Smooth muscle cell (in vitro differentiated cells): ENCODE measurements around the gene ANKZF1. TPM values are rescaled to one million over a fixed set of nuclear protein-coding genes. Genes with fewer than 3 reads are reported as not detected.

Source experiments
- DNase-seq: peaks from one replicate; lab custom pipeline; 2025; ENCODE audit not compliant: unreplicated experiment; lab: John Stamatoyannopoulos, UW
- H2AFZ ChIP-seq: fragments of 200-600 bp; sonication (generic); 2 replicates; pipeline ENCODE4 v1.6.0; 2016; ENCODE audit warnings: antibody characterized with exemption, low read depth, mild to moderate bottlenecking
- H3F3A ChIP-seq: fragments of 200-600 bp; sonication (generic); 2 replicates; pipeline ENCODE4 v1.6.0; 2017; ENCODE audit warnings: antibody characterized with exemption, low read depth
- H3K27ac ChIP-seq: fragments of 200-600 bp; sonication (generic); 2 replicates; pipeline ENCODE4 v1.5.1; 2016; ENCODE audit warnings: low read depth, mild to moderate bottlenecking
- H3K27me3 ChIP-seq: fragments of 200-600 bp; sonication (generic); 2 replicates; pipeline ENCODE4 v1.6.1; 2016; ENCODE audit warnings: low read depth, mild to moderate bottlenecking
- H3K36me3 ChIP-seq: fragments of 200-600 bp; sonication (generic); 2 replicates; pipeline ENCODE4 v1.5.1; 2016; ENCODE audit warnings: low read depth
- H3K4me1 ChIP-seq: fragments of 200-600 bp; sonication (generic); 2 replicates; pipeline ENCODE4 v1.5.1; 2016; ENCODE audit warnings: low read depth
- H3K4me2 ChIP-seq: fragments of 200-600 bp; sonication (generic); 2 replicates; pipeline ENCODE4 v1.6.0; 2016; ENCODE audit warnings: mild to moderate bottlenecking
- H3K4me3 ChIP-seq: fragments of 200-600 bp; sonication (generic); 2 replicates; pipeline ENCODE4 v1.5.1; 2016; ENCODE audit warnings: mild to moderate bottlenecking
- H3K79me2 ChIP-seq: fragments of 200-600 bp; sonication (generic); 2 replicates; pipeline ENCODE4 v1.6.0; 2016; ENCODE audit warnings: low read depth, mild to moderate bottlenecking
- H3K9ac ChIP-seq: fragments of 200-600 bp; sonication (generic); 2 replicates; pipeline ENCODE4 v1.6.0; 2016; ENCODE audit warnings: low read depth
- H3K9me3 ChIP-seq: fragments of 200-600 bp; sonication (generic); replicated peaks from 2 replicates; pipeline ENCODE4 v1.5.1; 2016; ENCODE audit warnings: low read depth
- H4K20me1 ChIP-seq: fragments of 200-600 bp; sonication (generic); 2 replicates; pipeline ENCODE4 v1.6.0; 2016; ENCODE audit warnings: low read depth
- CTCF ChIP-seq: fragments of 200-600 bp; sonication (generic); IDR thresholded peaks from 2 replicates; pipeline ENCODE4 v1.5.1; 2017; ENCODE audit warnings: borderline replicate concordance, mild to moderate bottlenecking, antibody characterized with exemption; ENCODE audit not compliant: insufficient read depth, poor library complexity, severe bottlenecking
- WGBS: methylation state at CpG from one replicate; pipeline ENCODE4 v1.1.7; 2016; ENCODE audit warnings: low lambda C conversion rate; 5-methylcytosine and 5-hydroxymethylcytosine counted together
- polyA plus RNA-seq: library from polyadenylated mRNA; unstranded; fragments of >200 nt; fragmentation: Nextera tagmentation; extraction: Ambion mirVana; gene quantifications from 2 replicates; pipeline ENCODE4 v1.2.1, GENCODE V29; 2016
- total RNA-seq: library from RNA; depleted of rRNA; stranded (reverse); fragments of >200 nt; gene quantifications from 2 replicates; pipeline ENCODE4 v1.2.3, GENCODE V29; 2014

Gene ANKZF1
- total and polyA plus RNA-seq, 2 experiments from 2014 or later: 31.7 to 52.6 TPM

- H3K4me3 ChIP-seq: no peak overlapping the region
- H3K27ac ChIP-seq: peak overlapping the region; percentile 89
- no peak overlapping the region for H2AFZ ChIP-seq
- H3K79me2 ChIP-seq: peaks cover 13% of the 10 kb centered on the region
- TF ChIP-seq CTCF: no peak
- no peak for DNase-seq
- H3K9me3 ChIP-seq: no peaks in the 10 kb centered on the region
- no peaks in the 10 kb centered on the region for H3K36me3 ChIP-seq
- H4K20me1 ChIP-seq: no peaks in the 10 kb centered on the region
- peaks cover 22% of the 10 kb centered on the region for H3K4me1 ChIP-seq
- H3K9ac ChIP-seq: no peak overlapping the region
- H3K27me3 ChIP-seq: peaks cover 29% of the 10 kb centered on the region
- H3K4me2 ChIP-seq: peak overlapping the region; percentile 58
- WGBS: 45% methylated on average over 7 of the region's 7 CpGs
- peaks cover 12% of the 10 kb centered on the region for H3F3A ChIP-seq
These were observed 19.8 kb downstream of the ANKZF1 start for GRCh38 chr2:219249203-219249980.

GRCh38 chr2:219250049-219250781 is 20.6 kb downstream of the ANKZF1 start:
- no peaks in the 10 kb centered on the region for H3K9me3 ChIP-seq
- H2AFZ ChIP-seq: no peak overlapping the region
- no peaks in the 10 kb centered on the region for H3K36me3 ChIP-seq
- peaks cover 26% of the 10 kb centered on the region for H3K4me1 ChIP-seq
- H3K4me2 ChIP-seq: peak overlapping the region; percentile 58
- no peak for TF ChIP-seq CTCF
- peaks cover 37% of the 10 kb centered on the region for H3K27me3 ChIP-seq
- H3K9ac ChIP-seq: no peak overlapping the region
- peaks cover 17% of the 10 kb centered on the region for H3F3A ChIP-seq
- WGBS: 92% methylated on average over 22 of the region's 22 CpGs
- no peaks in the 10 kb centered on the region for H4K20me1 ChIP-seq
- DNase-seq: no peak
- peaks cover 13% of the 10 kb centered on the region for H3K79me2 ChIP-seq
- H3K27ac ChIP-seq: peak overlapping the region; percentile 89
- no peak overlapping the region for H3K4me3 ChIP-seq

DNA sequence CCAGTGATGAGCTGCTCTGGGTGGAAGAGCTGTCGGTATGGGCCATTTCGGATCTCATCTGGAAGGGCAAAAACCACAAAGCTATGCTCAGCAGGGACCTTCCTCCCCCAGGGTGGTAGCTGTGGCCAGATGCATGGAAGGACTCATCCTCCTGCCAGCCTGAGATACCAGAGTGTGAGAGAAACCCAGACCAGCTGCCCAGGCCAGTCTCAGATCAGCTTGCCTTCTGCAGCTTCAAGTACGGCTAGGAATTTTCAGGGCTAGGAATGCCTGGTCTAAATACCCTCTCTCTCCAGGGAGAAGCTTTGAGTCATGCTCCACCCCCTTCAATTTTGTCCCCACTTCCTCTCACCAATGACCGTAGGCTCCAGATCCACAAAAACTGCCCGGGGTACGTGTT is 22.1 kb downstream of the ANKZF1 start:
- no peak for TF ChIP-seq CTCF
- Histone ChIP-seq H3K4me2 (peak overlapping the region; percentile 29), H3K27ac (no peak overlapping the region), H3K4me3 (no peak overlapping the region), H4K20me1 (no peaks in the 10 kb centered on the region), H2AFZ (no peak overlapping the region), H3F3A (peaks cover 17% of the 10 kb centered on the region), H3K9ac (no peak overlapping the region), H3K4me1 (peaks cover 20% of the 10 kb centered on the region), H3K27me3 (peaks cover 51% of the 10 kb centered on the region), H3K79me2 (peaks cover 1% of the 10 kb centered on the region), H3K9me3 (no peaks in the 10 kb centered on the region), H3K36me3 (no peaks in the 10 kb centered on the region)
- 63% methylated on average over 6 of the region's 6 CpGs for WGBS
- DNase-seq: no peak
